Nephron (organoid): ENCODE results near the gene LRP8.

Experiments
- H3K27ac Mint-ChIP-seq, 3 experiments: 2 replicates each; pipeline ENCODE4 v1.8.0; 2020; ENCODE audit warnings: mixed read lengths in 3 of 3, mild to moderate bottlenecking in 2 of 3, moderate library complexity in 1 of 3
- H3K27me3 Mint-ChIP-seq: 2 replicates; pipeline ENCODE4 v1.8.0; 2021; ENCODE audit warnings: low read depth, mild to moderate bottlenecking, moderate library complexity, mixed read lengths
- H3K36me3 Mint-ChIP-seq: 2 replicates; pipeline ENCODE4 v1.8.0; 2020; ENCODE audit warnings: low read depth, mixed read lengths
- H3K4me1 Mint-ChIP-seq: 2 replicates; pipeline ENCODE4 v1.8.0; 2020; ENCODE audit warnings: mixed read lengths
- H3K4me3 Mint-ChIP-seq, 3 experiments: 2 replicates each; pipeline ENCODE4 v1.8.0; 2020; ENCODE audit warnings: mild to moderate bottlenecking in 3 of 3, mixed read lengths in 3 of 3, moderate library complexity in 2 of 3
- H3K9me3 Mint-ChIP-seq: 2 replicates; pipeline ENCODE4 v1.8.0; 2020; ENCODE audit warnings: mixed read lengths
- TF ChIP-seq, protein P1 (sequence below), 3 experiments: fragments of 200-600 bp; sonication (generic); IDR thresholded peaks; one replicate each; pipeline ENCODE4 v1.5.0; 2021; ENCODE audit warnings: antibody characterized with exemption in 3 of 3; ENCODE audit not compliant: unreplicated experiment in 3 of 3

Gene LRP8

GRCh38 chr1:53276153-53276901, 51.5 kb downstream of the LRP8 start:
- no peak overlapping the region for H3K27ac Mint-ChIP-seq
- peaks cover 9% of the 10 kb centered on the region for H3K27me3 Mint-ChIP-seq
- TF ChIP-seq, protein P1, sequence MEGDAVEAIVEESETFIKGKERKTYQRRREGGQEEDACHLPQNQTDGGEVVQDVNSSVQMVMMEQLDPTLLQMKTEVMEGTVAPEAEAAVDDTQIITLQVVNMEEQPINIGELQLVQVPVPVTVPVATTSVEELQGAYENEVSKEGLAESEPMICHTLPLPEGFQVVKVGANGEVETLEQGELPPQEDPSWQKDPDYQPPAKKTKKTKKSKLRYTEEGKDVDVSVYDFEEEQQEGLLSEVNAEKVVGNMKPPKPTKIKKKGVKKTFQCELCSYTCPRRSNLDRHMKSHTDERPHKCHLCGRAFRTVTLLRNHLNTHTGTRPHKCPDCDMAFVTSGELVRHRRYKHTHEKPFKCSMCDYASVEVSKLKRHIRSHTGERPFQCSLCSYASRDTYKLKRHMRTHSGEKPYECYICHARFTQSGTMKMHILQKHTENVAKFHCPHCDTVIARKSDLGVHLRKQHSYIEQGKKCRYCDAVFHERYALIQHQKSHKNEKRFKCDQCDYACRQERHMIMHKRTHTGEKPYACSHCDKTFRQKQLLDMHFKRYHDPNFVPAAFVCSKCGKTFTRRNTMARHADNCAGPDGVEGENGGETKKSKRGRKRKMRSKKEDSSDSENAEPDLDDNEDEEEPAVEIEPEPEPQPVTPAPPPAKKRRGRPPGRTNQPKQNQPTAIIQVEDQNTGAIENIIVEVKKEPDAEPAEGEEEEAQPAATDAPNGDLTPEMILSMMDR (IDR thresholded peaks at IDR 0.05; ENCODE audit: unreplicated experiment in 3 of 3) = no peak
- H3K9me3 Mint-ChIP-seq = no peaks in the 10 kb centered on the region
- no peaks in the 10 kb centered on the region for H3K36me3 Mint-ChIP-seq
- no peak overlapping the region for H3K4me3 Mint-ChIP-seq
- no peaks in the 10 kb centered on the region for H3K4me1 Mint-ChIP-seq

GRCh38 chr1:53275566-53275965, 52.3 kb downstream of the LRP8 start:
- Mint-ChIP-seq H3K9me3 (no peaks in the 10 kb centered on the region), H3K27me3 (peaks cover 5% of the 10 kb centered on the region), H3K4me3 (no peak overlapping the region), H3K4me1 (no peaks in the 10 kb centered on the region), H3K36me3 (peaks cover 6% of the 10 kb centered on the region), H3K27ac (no peak overlapping the region)
- TF ChIP-seq, protein P1 (IDR thresholded peaks at IDR 0.05; ENCODE audit: unreplicated experiment in 3 of 3) = no peak

GRCh38 chr1:53274541-53275185, 53.2 kb downstream of the LRP8 start:
- Mint-ChIP-seq H3K27ac (no peak overlapping the region), H3K4me1 (no peaks in the 10 kb centered on the region), H3K27me3 (peaks cover 5% of the 10 kb centered on the region), H3K4me3 (no peak overlapping the region), H3K36me3 (peaks cover 13% of the 10 kb centered on the region), H3K9me3 (no peaks in the 10 kb centered on the region)
- TF ChIP-seq, protein P1 (IDR thresholded peaks at IDR 0.05; ENCODE audit: unreplicated experiment in 3 of 3) = no peak

GRCh38 chr1:53274026-53274425, 53.8 kb downstream of the LRP8 start:
- H3K9me3 Mint-ChIP-seq = no peaks in the 10 kb centered on the region
- H3K27ac Mint-ChIP-seq = no peak overlapping the region
- no peaks in the 10 kb centered on the region for H3K4me1 Mint-ChIP-seq
- H3K4me3 Mint-ChIP-seq = no peak overlapping the region
- TF ChIP-seq, protein P1 (IDR thresholded peaks at IDR 0.05; ENCODE audit: unreplicated experiment in 3 of 3) = no peak
- peaks cover 13% of the 10 kb centered on the region for H3K36me3 Mint-ChIP-seq
- peaks cover 5% of the 10 kb centered on the region for H3K27me3 Mint-ChIP-seq

DNA sequence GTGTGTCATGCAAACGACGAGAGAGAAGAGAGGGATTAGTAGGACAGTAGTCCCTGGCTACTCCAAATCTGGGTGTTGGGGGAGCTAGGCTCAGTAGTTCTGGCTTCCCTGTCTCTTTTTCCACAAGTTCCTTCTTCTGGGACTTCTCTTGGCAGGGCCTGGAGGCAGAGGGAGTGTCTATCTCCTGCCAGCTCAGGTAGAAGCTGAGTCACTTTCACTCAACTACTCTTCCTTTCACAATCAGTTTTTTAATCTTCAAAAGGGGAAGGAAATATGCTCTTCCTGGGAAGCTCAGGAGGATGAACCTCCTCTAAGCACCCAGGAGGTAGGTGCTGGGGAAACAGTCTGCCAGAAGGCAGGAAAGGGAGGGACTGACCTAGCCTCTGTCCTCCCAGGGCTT, 54.3 kb downstream of the LRP8 start:
- no peaks in the 10 kb centered on the region for H3K4me1 Mint-ChIP-seq
- H3K27me3 Mint-ChIP-seq = peaks cover 5% of the 10 kb centered on the region
- no peak overlapping the region for H3K4me3 Mint-ChIP-seq
- H3K9me3 Mint-ChIP-seq = no peaks in the 10 kb centered on the region
- TF ChIP-seq, protein P1 (IDR thresholded peaks at IDR 0.05; ENCODE audit: unreplicated experiment in 3 of 3) = no peak
- H3K27ac Mint-ChIP-seq = no peak overlapping the region
- peaks cover 13% of the 10 kb centered on the region for H3K36me3 Mint-ChIP-seq
